HepG2 (cell line): ENCODE measurements around the gene PALM. TPM values are rescaled to one million over a fixed set of nuclear protein-coding genes. Genes with fewer than 3 reads are reported as not detected.

ENCODE experiments used
- ATRX ChIP-seq: sonication (generic); formaldehyde crosslinking; IDR thresholded peaks from 2 replicates; pipeline ENCODE4 v1.4.0; 2020; ENCODE audit warnings: missing genetic modification reagents, borderline replicate concordance
- CSRNP2 ChIP-seq: sonication (generic); formaldehyde crosslinking; conservative IDR thresholded peaks from 2 replicates; pipeline ENCODE4 v1.8.0; 2022; ENCODE audit warnings: low read depth, missing genetic modification reagents
- IRX3 ChIP-seq: sonication (generic); formaldehyde crosslinking; IDR thresholded peaks from 2 replicates; pipeline ENCODE4 v1.8.1; 2023; ENCODE audit warnings: mild to moderate bottlenecking, low read depth, missing genetic modification reagents, borderline replicate concordance
- KLF11 ChIP-seq: IDR thresholded peaks from 2 replicates; pipeline ENCODE4 v1.6.1; 2016; ENCODE audit warnings: missing compliant biosample characterization
- MED13 ChIP-seq: sonication (generic); formaldehyde crosslinking; IDR thresholded peaks from 2 replicates; pipeline ENCODE4 v1.5.0; 2020; ENCODE audit warnings: missing genetic modification reagents
- MEIS2 ChIP-seq: sonication (generic); formaldehyde crosslinking; IDR thresholded peaks from 2 replicates; pipeline ENCODE4 v1.9.0; 2021; ENCODE audit warnings: mild to moderate bottlenecking, missing genetic modification reagents
- MTA1 ChIP-seq: sonication (generic); formaldehyde crosslinking; IDR thresholded peaks from 2 replicates; pipeline ENCODE4 v1.4.0; 2020; ENCODE audit warnings: missing genetic modification reagents, mild to moderate bottlenecking, borderline replicate concordance
- NFYC ChIP-seq: IDR thresholded peaks from 2 replicates; pipeline ENCODE4 v1.6.1; 2016; ENCODE audit warnings: missing genetic modification reagents, missing compliant biosample characterization
- SMAD9 ChIP-seq: sonication (generic); formaldehyde crosslinking; IDR thresholded peaks from 2 replicates; pipeline ENCODE4 v1.5.1; 2020; ENCODE audit warnings: mild to moderate bottlenecking, missing genetic modification reagents
- SNRNP70 ChIP-seq: fragments of 200-400 bp; formaldehyde crosslinking; IDR thresholded peaks from 2 replicates; pipeline ENCODE4 v1.6.1; 2017; ENCODE audit warnings: mild to moderate bottlenecking, low read depth, low read length, moderate library complexity
- SRSF9 ChIP-seq: fragments of 200-400 bp; formaldehyde crosslinking; IDR thresholded peaks from 2 replicates; pipeline ENCODE4 v1.6.1; 2018; ENCODE audit warnings: borderline replicate concordance, mild to moderate bottlenecking, low read depth, low read length; ENCODE audit not compliant: insufficient read depth, poor library complexity, severe bottlenecking
- TARDBP ChIP-seq: sonication (generic); formaldehyde crosslinking; IDR thresholded peaks from 2 replicates; pipeline ENCODE4 v1.8.0; 2022; ENCODE audit warnings: mild to moderate bottlenecking, missing genetic modification reagents
- TCF12 ChIP-seq, 2 experiments: fragments of 450-650 bp in 1 of 2; sonication (generic) in 1 of 2; formaldehyde crosslinking in 1 of 2; IDR thresholded peaks; 2 replicates each; pipeline versions ENCODE4 v1.6.1 to v1.8.0; 2017 to 2022; ENCODE audit warnings: antibody characterized with exemption in 1 of 2, mild to moderate bottlenecking in 1 of 2, missing genetic modification reagents in 1 of 2, moderate library complexity in 1 of 2
- ZBTB42 ChIP-seq: sonication (generic); formaldehyde crosslinking; IDR thresholded peaks from 2 replicates; pipeline ENCODE4 v1.5.0; 2020; ENCODE audit warnings: mild to moderate bottlenecking, missing genetic modification reagents
- ZFP82 ChIP-seq: sonication (generic); formaldehyde crosslinking; IDR thresholded peaks from 2 replicates; pipeline ENCODE4 v1.5.1; 2020; ENCODE audit warnings: mild to moderate bottlenecking, missing genetic modification reagents, borderline replicate concordance
- ZHX1 ChIP-seq: sonication (generic); formaldehyde crosslinking; IDR thresholded peaks from 2 replicates; pipeline ENCODE4 v1.8.1; 2022; ENCODE audit warnings: low read depth, mild to moderate bottlenecking, missing genetic modification reagents
- ZNF354B ChIP-seq: sonication (generic); formaldehyde crosslinking; IDR thresholded peaks from 2 replicates; pipeline ENCODE4 v1.8.0; 2022; ENCODE audit warnings: mild to moderate bottlenecking, missing genetic modification reagents
- ZNF510 ChIP-seq: sonication (generic); formaldehyde crosslinking; IDR thresholded peaks from 2 replicates; pipeline ENCODE4 v1.4.0; 2020; ENCODE audit warnings: low read depth, mild to moderate bottlenecking, missing genetic modification reagents
- ZNF547 ChIP-seq: sonication (generic); formaldehyde crosslinking; IDR thresholded peaks from 2 replicates; pipeline ENCODE4 v1.5.1; 2020; ENCODE audit warnings: mild to moderate bottlenecking, missing genetic modification reagents
- ZNF710 ChIP-seq: sonication (generic); formaldehyde crosslinking; IDR thresholded peaks from 2 replicates; pipeline ENCODE4 v1.5.0; 2020; ENCODE audit warnings: mild to moderate bottlenecking, missing genetic modification reagents, borderline replicate concordance
- polyA plus RNA-seq, 8 experiments: library from polyadenylated mRNA; depleted of rRNA in 3 of 8; stranded (reverse) in 7 of 8; unstranded in 1 of 8; fragments of >200 nt; fragmentation: Illumina TruSeq in 4 of 8; extraction: Trizol in 4 of 8; gene quantifications; 2 replicates each; pipeline versions ENCODE4 v1.2.1 to v1.2.3, GENCODE V29; 2011 to 2016; ENCODE audit warnings: low read depth in 4 of 8, missing spikeins in 1 of 8, mixed read lengths in 1 of 8; ENCODE audit not compliant: insufficient read depth in 1 of 8
- total RNA-seq, 5 experiments: library from RNA; depleted of rRNA; stranded (reverse); fragments of >200 nt; fragmentation: Illumina TruSeq; extraction: Trizol; gene quantifications; 2 replicates each; pipeline ENCODE4 v1.2.3, GENCODE V29; 2016; ENCODE audit warnings: low read depth in 1 of 5
- TF ChIP-seq, protein P1 (sequence below): sonication (generic); formaldehyde crosslinking; IDR thresholded peaks from 2 replicates; pipeline ENCODE4 v1.5.0; 2020; ENCODE audit warnings: mild to moderate bottlenecking, missing genetic modification reagents, moderate library complexity

Gene PALM
- total and polyA plus RNA-seq, 2 of the 13 experiments (the other 11 are each of a cell fraction or from before 2014, with no cell fraction given): 4.0 to 9.7 TPM

DNA sequence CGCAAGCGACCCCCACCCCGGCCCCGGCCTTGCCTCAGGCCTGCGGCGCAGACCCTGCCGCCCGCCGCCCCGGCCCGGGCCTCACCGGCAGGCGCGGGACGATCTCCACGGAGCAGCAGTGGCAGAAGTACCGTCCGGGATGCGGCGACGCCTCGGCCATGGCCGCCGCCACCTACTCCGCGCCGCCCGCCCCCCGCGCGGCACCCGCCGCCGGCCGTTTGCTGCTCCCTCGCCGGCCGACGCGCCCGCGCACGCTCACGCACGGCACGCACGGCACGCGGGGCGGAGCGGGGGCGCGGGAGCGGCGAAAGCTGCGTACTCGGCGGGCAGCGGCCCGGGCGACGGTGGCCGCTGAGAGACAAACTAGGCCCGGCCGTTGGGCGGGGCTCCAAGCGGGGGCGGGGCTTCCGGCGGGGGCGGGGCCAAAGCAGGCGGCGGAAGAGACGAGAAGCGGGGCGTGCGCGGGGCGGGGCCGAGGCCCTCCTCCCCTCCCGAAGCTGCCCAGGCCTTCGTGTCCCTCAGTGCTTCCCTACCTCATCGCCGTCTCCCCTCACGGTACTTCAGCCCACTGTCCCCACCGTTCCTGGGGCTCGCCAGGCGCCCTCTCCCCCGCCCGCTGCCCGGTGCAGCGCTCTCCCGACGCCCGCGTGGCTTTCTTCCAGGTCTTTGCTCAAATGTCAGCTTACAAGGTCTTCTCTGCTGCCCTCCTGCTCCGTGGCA, 45.6 kb upstream of the PALM start, which contains the start of gene RNF126 (continued):
- TF ChIP-seq ZHX1 (CRISPR knock-in tag): no peak
- TF ChIP-seq CSRNP2 (CRISPR knock-in tag): 0 out of 2 replicates have a peak, but pooled peaks have one; percentile 57
- TF ChIP-seq IRX3 (CRISPR knock-in tag): no peak; the same call in 1 of the 2 replicates
- TF ChIP-seq ZBTB42 (CRISPR knock-in tag): no peak
- TF ChIP-seq ZNF547: no peak; the same call in 1 of the 2 replicates
- no peak; the same call in 1 of the 2 replicates for TF ChIP-seq NFYC (CRISPR knock-in tag)
- no peak for TF ChIP-seq MED13 (CRISPR knock-in tag)
- TF ChIP-seq ZNF510 (CRISPR knock-in tag): no peak
- no peak for TF ChIP-seq KLF11
- no peak for TF ChIP-seq TCF12 (IDR thresholded peaks at IDR 0.05)
- TF ChIP-seq TCF12 (CRISPR knock-in tag; IDR thresholded peaks at IDR 0.05): no peak
- TF ChIP-seq TARDBP: no peak
- TF ChIP-seq, protein P1, sequence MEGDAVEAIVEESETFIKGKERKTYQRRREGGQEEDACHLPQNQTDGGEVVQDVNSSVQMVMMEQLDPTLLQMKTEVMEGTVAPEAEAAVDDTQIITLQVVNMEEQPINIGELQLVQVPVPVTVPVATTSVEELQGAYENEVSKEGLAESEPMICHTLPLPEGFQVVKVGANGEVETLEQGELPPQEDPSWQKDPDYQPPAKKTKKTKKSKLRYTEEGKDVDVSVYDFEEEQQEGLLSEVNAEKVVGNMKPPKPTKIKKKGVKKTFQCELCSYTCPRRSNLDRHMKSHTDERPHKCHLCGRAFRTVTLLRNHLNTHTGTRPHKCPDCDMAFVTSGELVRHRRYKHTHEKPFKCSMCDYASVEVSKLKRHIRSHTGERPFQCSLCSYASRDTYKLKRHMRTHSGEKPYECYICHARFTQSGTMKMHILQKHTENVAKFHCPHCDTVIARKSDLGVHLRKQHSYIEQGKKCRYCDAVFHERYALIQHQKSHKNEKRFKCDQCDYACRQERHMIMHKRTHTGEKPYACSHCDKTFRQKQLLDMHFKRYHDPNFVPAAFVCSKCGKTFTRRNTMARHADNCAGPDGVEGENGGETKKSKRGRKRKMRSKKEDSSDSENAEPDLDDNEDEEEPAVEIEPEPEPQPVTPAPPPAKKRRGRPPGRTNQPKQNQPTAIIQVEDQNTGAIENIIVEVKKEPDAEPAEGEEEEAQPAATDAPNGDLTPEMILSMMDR (CRISPR knock-in tag): peak; percentile 30; the same call in 1 of the 2 replicates
- TF ChIP-seq SMAD9 (CRISPR knock-in tag): no peak
- TF ChIP-seq ZNF710 (CRISPR knock-in tag): no peak
- no peak for TF ChIP-seq SNRNP70
- no peak for TF ChIP-seq ATRX (CRISPR knock-in tag)
- peak; percentile 68; the same call in 1 of the 2 replicates for TF ChIP-seq ZFP82
- TF ChIP-seq MEIS2 (CRISPR knock-in tag): no peak
- no peak for TF ChIP-seq ZNF354B (CRISPR knock-in tag)
- TF ChIP-seq MTA1: no peak
- no peak for TF ChIP-seq SRSF9
